Lower lobe of right lung (tissue), 2 donors: ENCODE results near the gene MICALL2. TPM values are rescaled to one million over a fixed set of nuclear protein-coding genes. Genes with fewer than 3 reads are reported as not detected.

ENCODE experiments used
- ATAC-seq, 2 donors: fragments of 200-7000 bp; cut with Tn5 transposase; one replicate each; pipeline ENCODE4 v1.9.1; 2020 to 2022; ENCODE audit warnings: mild to moderate bottlenecking in 2 of 2, moderate library complexity in 2 of 2
- DNase-seq: peaks from one replicate; pipeline ENCODE4 v3.0.0-alpha.2; 2020
- H3K27ac ChIP-seq: fragments of 200-600 bp; one replicate; pipeline ENCODE4 v1.8.0; 2022
- H3K27me3 ChIP-seq: fragments of 200-600 bp; one replicate; pipeline ENCODE4 v1.8.0; 2022; ENCODE audit warnings: low read depth
- H3K36me3 ChIP-seq: fragments of 200-600 bp; one replicate; pipeline ENCODE4 v1.8.0; 2022; ENCODE audit warnings: mild to moderate bottlenecking
- H3K4me1 ChIP-seq: fragments of 200-600 bp; one replicate; pipeline ENCODE4 v1.8.0; 2022
- H3K4me3 ChIP-seq: fragments of 200-600 bp; one replicate; pipeline ENCODE4 v1.8.0; 2022; ENCODE audit warnings: mild to moderate bottlenecking
- H3K9me3 ChIP-seq: fragments of 200-600 bp; one replicate; pipeline ENCODE4 v1.8.0; 2022
- intact Hi-C: fragments of 100-400 bp; cut with DNase I; formaldehyde crosslinking; loops from one replicate; pipeline ENCODE4 v1.11.0; 2022
- total RNA-seq: library from RNA; stranded (reverse); fragmentation: NEBNext Ultra II Directional; extraction: Animal tissue kit (Norgen Biotek cat#: 25700); gene quantifications from one replicate; pipeline ENCODE4 v1.2.1, GENCODE V29; 2021
- TF ChIP-seq, protein P1 (sequence below): fragments of 200-600 bp; IDR thresholded peaks from one replicate; pipeline ENCODE4 v1.8.0; 2022; ENCODE audit warnings: antibody characterized with exemption, mild to moderate bottlenecking
- donor health status: DM: no; HTN: yes; CAD: no; lungs with severe emphysema.

Gene MICALL2
- total RNA-seq, 1 donor from 2014 or later, result 28.9 TPM

DNA sequence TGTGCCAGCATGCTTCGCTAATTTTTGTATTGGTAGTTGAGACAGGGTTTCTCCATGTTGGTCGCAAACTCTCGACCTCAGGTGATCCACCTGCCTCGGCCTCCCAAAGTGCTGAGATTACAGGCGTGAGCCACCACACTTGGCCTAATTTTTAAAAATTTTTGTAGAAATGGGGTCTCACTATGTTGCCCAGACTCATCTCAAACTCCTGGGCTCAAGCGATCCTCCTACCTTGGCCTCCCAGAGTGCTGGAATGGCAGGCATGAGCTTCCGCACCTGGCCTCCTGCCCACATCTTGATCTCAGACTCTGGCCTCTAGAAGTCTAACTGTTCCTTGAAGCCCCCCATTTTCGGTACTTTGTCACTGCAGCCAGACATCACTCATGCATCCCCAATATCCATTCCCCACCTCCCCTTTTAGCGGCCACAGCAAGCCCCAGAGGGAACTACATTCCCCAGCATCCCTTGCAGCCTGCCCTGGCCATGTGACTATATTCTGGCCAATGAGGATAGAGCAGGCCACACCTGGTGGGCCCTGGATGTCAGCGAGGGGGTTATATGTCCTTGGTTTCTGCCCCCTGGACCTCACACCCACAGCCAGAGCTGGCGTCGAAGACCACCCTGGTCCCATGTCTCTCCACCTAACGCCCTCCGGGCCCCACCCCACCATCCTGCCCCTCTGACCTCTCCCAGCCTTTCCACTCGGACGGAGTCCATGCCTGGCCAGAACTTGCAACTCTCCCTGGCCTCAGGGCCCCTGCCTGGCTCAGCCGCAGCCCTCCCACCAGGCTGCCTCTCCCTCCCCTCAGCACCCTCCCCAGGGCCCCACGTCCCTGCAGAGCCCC, 33.8 kb downstream of the MICALL2 start:
- H3K9me3 ChIP-seq, result no peaks in the 10 kb centered on the region
- no peaks in the 10 kb centered on the region for H3K36me3 ChIP-seq
- no peak overlapping the region for H3K4me3 ChIP-seq
- no peaks in the 10 kb centered on the region for H3K4me1 ChIP-seq
- DNase-seq (no peak), ATAC-seq (no peak)
- H3K27me3 ChIP-seq, result peaks cover 47% of the 10 kb centered on the region
- TF ChIP-seq, protein P1, sequence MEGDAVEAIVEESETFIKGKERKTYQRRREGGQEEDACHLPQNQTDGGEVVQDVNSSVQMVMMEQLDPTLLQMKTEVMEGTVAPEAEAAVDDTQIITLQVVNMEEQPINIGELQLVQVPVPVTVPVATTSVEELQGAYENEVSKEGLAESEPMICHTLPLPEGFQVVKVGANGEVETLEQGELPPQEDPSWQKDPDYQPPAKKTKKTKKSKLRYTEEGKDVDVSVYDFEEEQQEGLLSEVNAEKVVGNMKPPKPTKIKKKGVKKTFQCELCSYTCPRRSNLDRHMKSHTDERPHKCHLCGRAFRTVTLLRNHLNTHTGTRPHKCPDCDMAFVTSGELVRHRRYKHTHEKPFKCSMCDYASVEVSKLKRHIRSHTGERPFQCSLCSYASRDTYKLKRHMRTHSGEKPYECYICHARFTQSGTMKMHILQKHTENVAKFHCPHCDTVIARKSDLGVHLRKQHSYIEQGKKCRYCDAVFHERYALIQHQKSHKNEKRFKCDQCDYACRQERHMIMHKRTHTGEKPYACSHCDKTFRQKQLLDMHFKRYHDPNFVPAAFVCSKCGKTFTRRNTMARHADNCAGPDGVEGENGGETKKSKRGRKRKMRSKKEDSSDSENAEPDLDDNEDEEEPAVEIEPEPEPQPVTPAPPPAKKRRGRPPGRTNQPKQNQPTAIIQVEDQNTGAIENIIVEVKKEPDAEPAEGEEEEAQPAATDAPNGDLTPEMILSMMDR, result no peak
- H3K27ac ChIP-seq, result no peak overlapping the region
- intact Hi-C loops, result no loop called here

DNA sequence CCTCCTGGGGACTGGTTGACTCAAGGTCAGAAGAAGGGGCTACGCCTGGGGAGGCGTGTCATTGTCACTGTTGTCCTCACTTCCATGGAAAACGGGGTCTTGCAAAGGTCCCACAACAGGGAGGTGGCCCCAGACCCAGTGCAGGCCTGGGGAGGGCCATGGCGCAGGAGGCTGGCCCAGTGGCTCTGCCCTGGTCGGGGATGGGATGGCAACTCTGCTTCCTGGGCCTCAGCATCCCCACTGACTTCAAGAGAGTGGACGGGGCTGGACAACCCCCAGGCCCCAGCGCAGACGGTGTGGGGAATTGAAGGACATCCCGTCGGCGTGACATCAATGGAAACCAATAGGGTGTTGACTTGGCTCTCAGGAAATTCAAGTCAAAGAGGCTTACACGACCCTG, 35.2 kb downstream of the MICALL2 start:
- Histone ChIP-seq H3K4me1 (no peaks in the 10 kb centered on the region), H3K36me3 (no peaks in the 10 kb centered on the region), H3K27me3 (peaks cover 39% of the 10 kb centered on the region), H3K4me3 (no peak overlapping the region), H3K9me3 (no peaks in the 10 kb centered on the region), H3K27ac (no peak overlapping the region)
- ATAC-seq, result no peak
- no peak for DNase-seq
- TF ChIP-seq, protein P1, result no peak
- intact Hi-C loops, result no loop called here

DNA sequence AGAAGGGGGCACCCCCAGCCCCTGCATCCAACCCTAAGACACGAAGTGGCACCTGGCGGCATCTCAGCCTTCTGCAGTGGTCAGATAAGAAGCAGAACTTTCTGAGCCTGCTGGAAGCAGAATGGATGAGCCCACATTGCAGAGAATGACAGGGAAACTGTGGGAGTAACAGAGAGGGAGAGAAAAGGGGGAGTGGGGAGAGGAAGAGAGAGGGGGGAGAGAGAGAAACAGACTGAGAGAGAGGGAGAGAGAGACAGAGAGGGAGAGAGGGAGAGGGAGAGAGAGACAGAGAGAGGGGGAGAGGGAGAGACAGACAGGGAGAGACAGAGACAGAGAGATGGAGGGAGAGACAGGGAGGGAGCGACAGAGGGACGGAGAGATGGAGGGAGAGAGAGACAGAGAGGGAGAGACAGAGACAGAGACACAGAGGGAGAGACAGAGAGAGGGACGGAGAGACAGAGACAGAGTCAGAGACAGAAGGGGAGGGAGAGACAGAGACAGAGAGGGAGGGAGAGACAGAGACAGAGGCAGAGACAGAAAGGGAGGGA, 35.9 kb downstream of the MICALL2 start:
- H3K27me3 ChIP-seq, result peaks cover 34% of the 10 kb centered on the region
- TF ChIP-seq, protein P1, result no peak
- no peaks in the 10 kb centered on the region for H3K4me1 ChIP-seq
- DNase-seq (no peak), ATAC-seq (no peak)
- no peaks in the 10 kb centered on the region for H3K36me3 ChIP-seq
- no peak overlapping the region for H3K27ac ChIP-seq
- H3K4me3 ChIP-seq, result no peak overlapping the region
- H3K9me3 ChIP-seq, result no peaks in the 10 kb centered on the region
- intact Hi-C loops, result no loop called here

DNA sequence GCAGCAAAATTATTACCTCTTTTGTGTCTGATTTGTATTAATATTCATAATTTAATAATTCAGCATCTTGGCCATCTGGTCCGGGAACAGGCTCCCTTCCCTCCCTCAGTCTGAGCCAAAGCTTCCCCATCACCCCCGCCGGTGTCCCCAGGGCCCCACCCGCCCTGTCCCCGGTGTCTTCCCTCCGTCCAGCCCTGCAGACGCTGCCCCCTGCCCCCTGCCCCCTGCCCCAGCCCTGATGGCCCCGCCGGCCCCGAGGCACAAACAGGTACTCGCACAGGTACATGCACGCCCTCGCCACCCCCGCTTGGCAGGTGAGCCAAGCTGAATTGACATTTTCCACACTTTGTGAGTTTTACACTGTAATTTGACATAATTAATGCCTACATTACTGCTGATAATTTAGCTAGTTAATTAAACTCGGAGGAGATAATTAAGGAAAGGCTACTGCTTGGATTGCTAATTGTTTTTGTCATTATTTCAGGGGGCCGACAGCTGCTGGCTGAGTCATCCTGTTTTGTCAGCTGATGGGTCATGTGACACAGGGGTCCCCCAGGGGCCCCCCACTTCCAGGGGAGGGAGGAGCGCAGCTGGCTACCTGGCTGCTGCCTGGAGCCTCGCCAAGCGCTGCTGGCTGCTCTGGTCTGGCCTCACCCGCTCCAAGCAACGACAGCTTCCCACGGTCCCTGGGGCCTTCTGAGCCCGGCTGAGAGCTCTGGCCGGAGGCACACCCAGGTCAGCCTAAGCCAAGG, 36.6 kb downstream of the MICALL2 start:
- Histone ChIP-seq H3K36me3 (no peaks in the 10 kb centered on the region), H3K27me3 (peaks cover 34% of the 10 kb centered on the region), H3K27ac (no peak overlapping the region), H3K9me3 (no peaks in the 10 kb centered on the region), H3K4me3 (no peak overlapping the region), H3K4me1 (no peaks in the 10 kb centered on the region)
- TF ChIP-seq, protein P1, result no peak
- intact Hi-C loops, result no loop called here
- no peak for DNase-seq
- ATAC-seq, result no peak

DNA sequence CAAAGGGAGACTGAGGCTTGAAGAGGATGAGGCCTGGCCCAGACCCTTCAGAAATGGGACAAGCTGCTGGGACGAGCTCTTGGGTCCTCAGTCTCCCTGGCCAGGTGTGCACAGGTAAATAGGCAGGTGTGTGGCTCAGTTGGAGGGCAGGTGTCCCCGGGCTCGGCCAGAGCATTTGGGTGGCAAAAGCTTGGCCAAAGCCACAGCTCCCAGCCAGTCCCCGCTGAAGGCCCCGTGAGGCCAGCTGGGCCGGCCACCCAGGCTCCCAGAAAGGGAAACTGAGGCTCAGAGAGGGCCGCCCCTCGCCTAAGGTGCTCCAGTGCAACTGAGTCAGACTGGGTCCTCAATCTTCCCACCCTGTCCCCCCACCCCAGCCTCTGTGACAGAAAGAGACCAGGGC, 37.3 kb downstream of the MICALL2 start:
- Histone ChIP-seq H3K27ac (no peak overlapping the region), H3K4me3 (no peak overlapping the region), H3K36me3 (no peaks in the 10 kb centered on the region), H3K27me3 (peaks cover 34% of the 10 kb centered on the region), H3K4me1 (no peaks in the 10 kb centered on the region), H3K9me3 (no peaks in the 10 kb centered on the region)
- TF ChIP-seq, protein P1, result no peak
- ATAC-seq, result no peak
- intact Hi-C loops, result no loop called here
- no peak for DNase-seq
